ENCODE results near the gene SPHK2.
"Not testable (repeated sequence)": the region's sequence is repeated elsewhere in the genome, so short reads cannot be mapped to it uniquely, and the experiment has no call there.

Gene SPHK2

GRCh38 chr19:48624791-48625723 is 5.8 kb downstream of the SPHK2 start:
- DNase-seq (ENCODE audit: low read depth in 2 of 2) = no peak

- no peak for DNase-seq (ENCODE audit: low read depth in 2 of 2)
Measured at GRCh38 chr19:48625891-48626327, 6.6 kb downstream of the SPHK2 start.

- DNase-seq (ENCODE audit: low read depth in 2 of 2) = no peak
Measured at GRCh38 chr19:48627201-48627864, 8.0 kb downstream of the SPHK2 start.

DNA sequence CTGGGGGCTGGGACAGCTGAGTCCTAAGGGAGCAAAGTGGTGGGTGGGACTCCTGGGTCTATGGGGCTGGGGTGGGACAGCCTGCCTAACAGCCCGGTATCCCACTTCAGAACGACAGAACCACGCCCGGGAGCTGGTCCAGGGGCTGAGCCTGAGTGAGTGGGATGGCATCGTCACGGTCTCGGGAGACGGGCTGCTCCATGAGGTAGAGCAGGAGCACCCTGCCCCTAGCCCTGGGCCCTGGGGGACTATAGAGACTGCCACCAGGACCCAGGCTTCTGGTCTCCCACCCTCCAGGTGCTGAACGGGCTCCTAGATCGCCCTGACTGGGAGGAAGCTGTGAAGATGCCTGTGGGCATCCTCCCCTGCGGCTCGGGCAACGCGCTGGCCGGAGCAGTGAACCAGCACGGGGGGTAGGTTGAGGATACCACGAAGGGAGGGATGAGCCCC is 8.6 kb downstream of the SPHK2 start:
- DNase-seq (ENCODE audit: low read depth in 2 of 2) = no peak

DNA sequence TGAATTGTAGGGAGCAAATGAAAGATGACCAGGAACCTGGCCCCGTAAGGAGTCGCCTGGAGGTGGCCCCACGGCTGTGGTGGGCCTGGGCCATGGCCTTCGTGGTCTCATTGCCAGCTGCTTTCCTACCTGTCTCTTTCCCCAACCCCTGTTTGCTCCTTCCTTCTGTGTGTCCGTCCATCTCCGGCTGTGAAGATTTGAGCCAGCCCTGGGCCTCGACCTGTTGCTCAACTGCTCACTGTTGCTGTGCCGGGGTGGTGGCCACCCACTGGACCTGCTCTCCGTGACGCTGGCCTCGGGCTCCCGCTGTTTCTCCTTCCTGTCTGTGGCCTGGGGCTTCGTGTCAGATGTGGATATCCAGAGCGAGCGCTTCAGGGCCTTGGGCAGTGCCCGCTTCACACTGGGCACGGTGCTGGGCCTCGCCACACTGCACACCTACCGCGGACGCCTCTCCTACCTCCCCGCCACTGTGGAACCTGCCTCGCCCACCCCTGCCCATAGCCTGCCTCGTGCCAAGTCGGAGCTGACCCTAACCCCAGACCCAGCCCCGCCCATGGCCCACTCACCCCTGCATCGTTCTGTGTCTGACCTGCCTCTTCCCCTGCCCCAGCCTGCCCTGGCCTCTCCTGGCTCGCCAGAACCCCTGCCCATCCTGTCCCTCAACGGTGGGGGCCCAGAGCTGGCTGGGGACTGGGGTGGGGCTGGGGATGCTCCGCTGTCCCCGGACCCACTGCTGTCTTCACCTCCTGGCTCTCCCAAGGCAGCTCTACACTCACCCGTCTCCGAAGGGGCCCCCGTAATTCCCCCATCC is 9.4 kb downstream of the SPHK2 start:
- no peak for DNase-seq (ENCODE audit: low read depth in 2 of 2)

DNA sequence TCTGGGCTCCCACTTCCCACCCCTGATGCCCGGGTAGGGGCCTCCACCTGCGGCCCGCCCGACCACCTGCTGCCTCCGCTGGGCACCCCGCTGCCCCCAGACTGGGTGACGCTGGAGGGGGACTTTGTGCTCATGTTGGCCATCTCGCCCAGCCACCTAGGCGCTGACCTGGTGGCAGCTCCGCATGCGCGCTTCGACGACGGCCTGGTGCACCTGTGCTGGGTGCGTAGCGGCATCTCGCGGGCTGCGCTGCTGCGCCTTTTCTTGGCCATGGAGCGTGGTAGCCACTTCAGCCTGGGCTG is 9.9 kb downstream of the SPHK2 start:
- DNase-seq (ENCODE audit: low read depth in 2 of 2) = no peak

DNA sequence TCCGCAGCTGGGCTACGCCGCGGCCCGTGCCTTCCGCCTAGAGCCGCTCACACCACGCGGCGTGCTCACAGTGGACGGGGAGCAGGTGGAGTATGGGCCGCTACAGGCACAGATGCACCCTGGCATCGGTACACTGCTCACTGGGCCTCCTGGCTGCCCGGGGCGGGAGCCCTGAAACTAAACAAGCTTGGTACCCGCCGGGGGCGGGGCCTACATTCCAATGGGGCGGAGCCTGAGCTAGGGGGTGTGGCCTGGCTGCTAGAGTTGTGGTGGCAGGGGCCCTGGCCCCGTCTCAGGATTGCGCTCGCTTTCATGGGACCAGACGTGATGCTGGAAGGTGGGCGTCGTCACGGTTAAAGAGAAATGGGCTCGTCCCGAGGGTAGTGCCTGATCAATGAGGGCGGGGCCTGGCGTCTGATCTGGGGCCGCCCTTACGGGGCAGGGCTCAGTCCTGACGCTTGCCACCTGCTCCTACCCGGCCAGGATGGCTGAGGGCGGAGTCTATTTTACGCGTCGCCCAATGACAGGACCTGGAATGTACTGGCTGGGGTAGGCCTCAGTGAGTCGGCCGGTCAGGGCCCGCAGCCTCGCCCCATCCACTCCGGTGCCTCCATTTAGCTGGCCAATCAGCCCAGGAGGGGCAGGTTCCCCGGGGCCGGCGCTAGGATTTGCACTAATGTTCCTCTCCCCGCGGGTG is 10.4 kb downstream of the SPHK2 start:
- DNase-seq (ENCODE audit: low read depth in 2 of 2) = no peak

- DNase-seq (ENCODE audit: low read depth in 2 of 2) = no peak
Measured at GRCh38 chr19:48630296-48631063, 11.2 kb downstream of the SPHK2 start.

- DNase-seq (ENCODE audit: low read depth in 2 of 2) = no peak
Measured at GRCh38 chr19:48631225-48631624, 11.9 kb downstream of the SPHK2 start.

GRCh38 chr19:48632286-48632685 is 13.0 kb downstream of the SPHK2 start:
- not testable (repeated sequence) for DNase-seq (ENCODE audit: low read depth in 2 of 2)

DNA sequence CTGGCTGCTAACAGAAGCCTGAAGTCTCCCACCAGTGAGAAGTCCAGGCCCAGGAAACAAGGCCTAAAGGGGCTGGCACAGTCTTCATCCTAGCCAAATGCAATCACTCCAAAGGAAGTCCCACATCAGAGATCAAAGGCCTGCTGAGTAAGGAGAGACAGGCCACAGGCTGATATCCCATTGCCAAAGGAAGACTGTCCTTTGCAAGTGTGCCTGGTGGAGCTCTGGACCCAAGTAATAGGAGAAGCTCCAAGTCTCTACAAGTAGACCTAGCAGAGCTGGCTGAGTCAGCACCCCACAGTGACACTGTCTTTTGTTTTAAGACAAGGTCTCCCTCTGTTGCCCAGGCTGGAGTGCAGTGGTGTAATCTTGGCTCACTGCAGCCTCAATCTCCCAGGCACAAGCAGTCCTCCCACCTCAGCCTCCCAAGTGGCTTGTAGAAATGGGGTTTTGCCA is 13.4 kb downstream of the SPHK2 start:
- DNase-seq (ENCODE audit: low read depth in 2 of 2) = no peak

DNA sequence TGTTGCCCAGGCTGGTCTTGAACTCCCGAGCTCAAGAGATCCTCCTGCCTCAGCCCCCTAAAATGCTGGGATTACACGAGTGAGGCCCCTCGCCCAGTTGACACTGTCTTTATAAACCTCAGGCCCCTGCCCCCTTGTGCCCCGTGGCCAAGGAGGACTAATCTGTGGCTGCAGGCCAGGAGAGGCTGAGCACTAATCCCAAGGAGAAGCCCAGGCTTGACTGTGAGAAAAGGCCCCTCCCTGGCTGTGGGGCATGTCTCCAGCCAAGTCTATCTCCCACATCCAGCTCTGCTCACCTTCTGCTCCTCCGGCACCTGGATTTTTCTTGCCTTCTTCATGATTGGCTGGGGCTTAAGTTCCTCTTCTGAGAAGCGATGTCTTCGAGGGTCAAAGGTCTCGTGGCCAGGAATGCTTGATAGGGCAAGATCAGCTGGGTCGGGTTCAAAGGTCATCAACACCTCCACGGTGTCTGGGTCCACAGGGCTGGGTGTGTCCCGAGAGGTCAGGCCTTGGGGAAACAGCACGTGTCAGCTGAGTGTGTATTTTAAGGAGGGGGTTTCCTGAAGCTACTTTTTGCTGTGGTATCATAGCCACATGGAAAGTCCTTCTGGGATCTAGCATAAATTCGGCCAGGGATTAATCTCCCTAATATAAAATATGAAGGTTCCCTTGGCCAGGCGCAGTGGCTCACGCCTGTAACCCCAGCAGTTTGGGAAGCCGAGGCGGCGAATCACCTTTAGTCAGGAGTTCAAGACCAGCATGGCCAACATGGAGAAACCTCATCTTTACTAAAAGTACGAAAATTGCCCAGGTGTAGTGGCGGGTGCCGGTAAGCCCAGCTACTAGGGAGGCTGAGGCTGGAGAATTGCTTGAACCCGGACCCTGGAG is 14.1 kb downstream of the SPHK2 start:
- DNase-seq (ENCODE audit: low read depth in 2 of 2) = no peak

DNA sequence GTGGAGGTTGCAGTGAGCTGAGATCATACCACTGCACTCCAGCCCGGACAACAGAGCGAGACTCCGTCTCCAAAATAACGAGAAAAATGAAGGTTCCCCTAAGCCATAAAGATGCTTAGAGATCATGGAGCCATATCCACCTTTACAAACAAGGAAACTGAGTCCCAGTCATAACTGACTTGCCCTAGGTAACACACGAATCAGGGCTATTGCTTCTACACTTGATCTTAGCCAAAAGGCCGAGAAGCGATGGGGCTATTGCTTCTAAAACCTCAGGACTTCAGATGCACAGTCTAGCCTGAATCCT is 14.7 kb downstream of the SPHK2 start:
- no peak for DNase-seq (ENCODE audit: low read depth in 2 of 2)

GRCh38 chr19:48634424-48635262 is 15.3 kb downstream of the SPHK2 start:
- peak; percentile 78 to 90 for DNase-seq (ENCODE audit: low read depth in 2 of 2)

- peak; percentile 42 to 59 for DNase-seq (ENCODE audit: low read depth in 2 of 2)
Measured at GRCh38 chr19:48635263-48635965, 16.1 kb downstream of the SPHK2 start.

GRCh38 chr19:48635966-48636858 is 16.9 kb downstream of the SPHK2 start:
- no peak for DNase-seq (ENCODE audit: low read depth in 2 of 2)

GRCh38 chr19:48636859-48637448 is 17.6 kb downstream of the SPHK2 start, which contains the start of gene DBP:
TSS of gene DBP (minus strand) at chr19:48637379. CDS start at chr19:48636994, 385 bp downstream.
- DNase-seq (ENCODE audit: low read depth in 2 of 2) = no peak

Data from stimulated activated CD4-positive, alpha-beta T cell treated with anti-CD3 and anti-CD28 coated beads, Interleukin-1b, Interleukin-23, amount 100 ng/mL, for 1 hour (primary cell).